Mesenchymal stem cell (in vitro differentiated cells and primary cell): ENCODE data around the gene ELMO1.

Experiments used
- DNase-seq: peaks from one replicate; pipeline ENCODE4 v3.0.0-alpha.2; 2013
- H2AFZ ChIP-seq: one replicate; pipeline ENCODE4 v1.6.1; 2013; ENCODE audit warnings: low read depth, mild to moderate bottlenecking, control low read depth, inconsistent platforms, low read length, moderate library complexity
- H2AK5ac ChIP-seq: 2 replicates; pipeline ENCODE4 v1.6.1; 2013; ENCODE audit warnings: low read length, moderate library complexity, mild to moderate bottlenecking, inconsistent platforms; ENCODE audit not compliant: severe bottlenecking
- H2BK120ac ChIP-seq: one replicate; pipeline ENCODE4 v1.6.1; 2013; ENCODE audit warnings: low read depth, mild to moderate bottlenecking, inconsistent platforms, low read length, moderate library complexity
- H2BK12ac ChIP-seq, 2 experiments: one replicate each; pipeline ENCODE4 v1.6.1; 2013; ENCODE audit warnings: inconsistent platforms in 2 of 2, low read length in 2 of 2, mild to moderate bottlenecking in 2 of 2, moderate library complexity in 2 of 2, control low read depth in 1 of 2
- H2BK15ac ChIP-seq: one replicate; pipeline ENCODE4 v1.6.1; 2013; ENCODE audit warnings: mild to moderate bottlenecking, low read depth, inconsistent platforms; ENCODE audit not compliant: poor library complexity, severe bottlenecking
- H2BK5ac ChIP-seq: 2 replicates; pipeline ENCODE4 v1.6.1; 2013; ENCODE audit warnings: low read depth, mild to moderate bottlenecking, low read length, control low read depth, inconsistent platforms; ENCODE audit not compliant: poor library complexity, severe bottlenecking
- H3K14ac ChIP-seq, 2 experiments: one replicate each; pipeline ENCODE4 v1.6.1; 2013; ENCODE audit warnings: inconsistent platforms in 2 of 2, low read length in 2 of 2, control low read depth in 1 of 2, mild to moderate bottlenecking in 1 of 2, moderate library complexity in 1 of 2
- H3K18ac ChIP-seq, 2 experiments: one replicate each; pipeline ENCODE4 v1.6.1; 2013; ENCODE audit warnings: inconsistent platforms in 2 of 2, low read length in 2 of 2, control low read depth in 1 of 2, low read depth in 1 of 2, mild to moderate bottlenecking in 1 of 2
- H3K23ac ChIP-seq, 2 experiments: one replicate each; pipeline ENCODE4 v1.6.1; 2013; ENCODE audit warnings: inconsistent platforms in 2 of 2, low read length in 2 of 2, mild to moderate bottlenecking in 2 of 2, moderate library complexity in 2 of 2, control low read depth in 1 of 2
- H3K27ac ChIP-seq: 2 replicates; pipeline ENCODE4 v1.5.1; 2013; ENCODE audit warnings: mild to moderate bottlenecking, moderate library complexity, low read length, control low read depth, inconsistent platforms; ENCODE audit not compliant: poor library complexity, severe bottlenecking
- H3K27me3 ChIP-seq, 2 experiments: 2 replicates each; pipeline versions ENCODE4 v1.6.1 to v1.7.0; 2013; ENCODE audit warnings: low read length in 2 of 2, mild to moderate bottlenecking in 2 of 2, moderate library complexity in 2 of 2, control low read depth in 1 of 2, inconsistent platforms in 1 of 2; ENCODE audit not compliant: control insufficient read depth in 1 of 2, insufficient read depth in 1 of 2
- H3K36me3 ChIP-seq, 2 experiments: 2 replicates each; pipeline versions ENCODE4 v1.6.1 to v1.7.0; 2013; ENCODE audit warnings: low read length in 2 of 2, control low read depth in 1 of 2, inconsistent platforms in 1 of 2, low read depth in 1 of 2, mild to moderate bottlenecking in 1 of 2; ENCODE audit not compliant: insufficient read depth in 2 of 2, control insufficient read depth in 1 of 2
- H3K4ac ChIP-seq, 2 experiments: one replicate each; pipeline ENCODE4 v1.6.1; 2013; ENCODE audit warnings: inconsistent platforms in 2 of 2, low read length in 2 of 2, mild to moderate bottlenecking in 2 of 2, moderate library complexity in 2 of 2, control low read depth in 1 of 2, low read depth in 1 of 2
- H3K4me1 ChIP-seq: 2 replicates; pipeline ENCODE4 v1.6.1; 2013; ENCODE audit warnings: low read depth, low read length, control low read depth; ENCODE audit not compliant: control insufficient read depth, insufficient read depth
- H3K4me2 ChIP-seq: 2 replicates; pipeline ENCODE4 v1.6.1; 2013; ENCODE audit warnings: low read length, mild to moderate bottlenecking, inconsistent platforms; ENCODE audit not compliant: poor library complexity, severe bottlenecking
- H3K4me3 ChIP-seq, 2 experiments: 2 replicates each; pipeline versions ENCODE4 v1.5.1 to v1.7.0; 2013; ENCODE audit warnings: low read length in 2 of 2, mild to moderate bottlenecking in 2 of 2, control low read depth in 1 of 2, low read depth in 1 of 2; ENCODE audit not compliant: insufficient read depth in 1 of 2
- H3K79me1 ChIP-seq: replicated peaks from 2 replicates; pipeline ENCODE4 v1.6.1; 2013; ENCODE audit warnings: mild to moderate bottlenecking, control low read depth, low read length, inconsistent platforms; ENCODE audit not compliant: poor library complexity, severe bottlenecking
- H3K9ac ChIP-seq: 2 replicates; pipeline ENCODE4 v1.7.0; 2013; ENCODE audit warnings: mild to moderate bottlenecking, low read length, moderate library complexity
- H3K9me3 ChIP-seq: 2 replicates; pipeline ENCODE4 v1.7.0; 2013; ENCODE audit warnings: mild to moderate bottlenecking, low read length; ENCODE audit not compliant: control insufficient read depth
- H4K8ac ChIP-seq: one replicate; pipeline ENCODE4 v1.6.1; 2013; ENCODE audit warnings: inconsistent platforms, mild to moderate bottlenecking, low read length, moderate library complexity
- H4K91ac ChIP-seq: one replicate; pipeline ENCODE4 v1.6.1; 2013; ENCODE audit warnings: mild to moderate bottlenecking, low read length, inconsistent platforms
- WGBS: methylation state at CpG from one replicate; pipeline ENCODE4 v1.1.7; 2013; ENCODE audit warnings: mixed read lengths; 5-methylcytosine and 5-hydroxymethylcytosine counted together

The ELMO1 gene

GRCh38 chr7:36878288-36878687 lies 570.4 kb downstream of the ELMO1 start:
- no peak overlapping the region for H2BK12ac ChIP-seq
- H2BK5ac ChIP-seq, result no peak overlapping the region
- no peak overlapping the region for H4K91ac ChIP-seq
- H3K18ac ChIP-seq, result no peak overlapping the region
- no CpG with 5 or more reads among the region's 2 CpGs for WGBS
- no peaks in the 10 kb centered on the region for H3K36me3 ChIP-seq
- peaks cover 0 to 20% of the 10 kb centered on the region in 2 experiments for H3K27me3 ChIP-seq
- H3K27ac ChIP-seq, result no peak overlapping the region
- no peak overlapping the region for H4K8ac ChIP-seq
- no peak for DNase-seq
- H2BK120ac ChIP-seq, result no peak overlapping the region
- H3K14ac ChIP-seq, result no peak overlapping the region
- H3K4me1 ChIP-seq, result peaks cover 9% of the 10 kb centered on the region
- H3K23ac ChIP-seq, result no peak overlapping the region
- no peaks in the 10 kb centered on the region for H3K9me3 ChIP-seq
- H3K4me3 ChIP-seq, result no peak overlapping the region
- H3K4me2 ChIP-seq, result no peak overlapping the region
- H2BK15ac ChIP-seq, result no peak overlapping the region
- H2AK5ac ChIP-seq, result no peak overlapping the region
- H2AFZ ChIP-seq, result no peak overlapping the region
- H3K9ac ChIP-seq, result no peak overlapping the region
- H3K79me1 ChIP-seq, result no peaks in the 10 kb centered on the region
- no peak overlapping the region for H3K4ac ChIP-seq

DNA sequence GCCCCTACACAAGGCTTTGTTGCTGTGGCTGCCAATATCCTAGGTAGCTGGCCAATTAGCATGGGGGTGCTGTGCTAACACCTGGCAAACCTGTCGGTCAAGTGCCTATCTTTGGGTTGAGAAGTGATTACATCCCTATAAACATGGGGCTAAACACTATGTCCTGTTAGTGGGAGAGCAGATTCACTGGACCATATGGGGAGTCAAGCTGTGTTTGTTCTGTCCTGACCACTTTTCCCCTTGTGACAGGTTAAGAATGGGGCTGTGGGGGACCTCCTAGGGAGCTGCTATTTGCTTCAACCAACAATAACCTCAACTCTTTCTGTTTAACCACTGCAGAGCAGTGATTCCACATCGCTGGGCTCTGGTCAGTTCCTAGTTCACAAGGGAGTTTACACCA lies 572.9 kb downstream of the ELMO1 start:
- peaks cover 0 to 21% of the 10 kb centered on the region in 2 experiments for H3K27me3 ChIP-seq
- 53% methylated on average over 2 of the region's 2 CpGs for WGBS
- no peak overlapping the region for H2BK5ac ChIP-seq
- no peak overlapping the region for H3K4me3 ChIP-seq
- H3K14ac ChIP-seq, result no peak overlapping the region
- H3K9ac ChIP-seq, result no peak overlapping the region
- H4K8ac ChIP-seq, result no peak overlapping the region
- no peak overlapping the region for H2AFZ ChIP-seq
- no peak overlapping the region for H3K23ac ChIP-seq
- H2AK5ac ChIP-seq, result no peak overlapping the region
- H3K4me2 ChIP-seq, result no peak overlapping the region
- no peaks in the 10 kb centered on the region for H3K79me1 ChIP-seq
- H3K36me3 ChIP-seq, result no peaks in the 10 kb centered on the region
- no peak overlapping the region for H3K27ac ChIP-seq
- no peak for DNase-seq
- H3K9me3 ChIP-seq, result no peaks in the 10 kb centered on the region
- H4K91ac ChIP-seq, result no peak overlapping the region
- H2BK15ac ChIP-seq, result no peak overlapping the region
- H2BK12ac ChIP-seq, result no peak overlapping the region
- H3K4me1 ChIP-seq, result peaks cover 9% of the 10 kb centered on the region
- H3K4ac ChIP-seq, result no peak overlapping the region
- no peak overlapping the region for H2BK120ac ChIP-seq
- no peak overlapping the region for H3K18ac ChIP-seq

- Histone ChIP-seq H3K18ac (no peak overlapping the region), H3K79me1 (no peaks in the 10 kb centered on the region), H4K91ac (no peak overlapping the region), H2BK12ac (no peak overlapping the region), H4K8ac (no peak overlapping the region), H2BK15ac (no peak overlapping the region), H3K14ac (no peak overlapping the region), H3K4me3 (no peak overlapping the region), H3K9me3 (no peaks in the 10 kb centered on the region), H3K27ac (no peak overlapping the region), H2AK5ac (no peak overlapping the region), H2BK120ac (no peak overlapping the region), H2AFZ (no peak overlapping the region), H3K4ac (no peak overlapping the region), H2BK5ac (no peak overlapping the region), H3K4me2 (no peak overlapping the region), H3K36me3 (no peaks in the 10 kb centered on the region), H3K27me3 (peaks cover 0 to 15% of the 10 kb centered on the region in 2 experiments), H3K4me1 (peaks cover 9% of the 10 kb centered on the region), H3K23ac (no peak overlapping the region), H3K9ac (no peak overlapping the region)
- DNase-seq, result no peak
- 100% methylated on average over 2 of the region's 2 CpGs for WGBS
Measured at GRCh38 chr7:36874041-36874440, 574.6 kb downstream of the ELMO1 start.

GRCh38 chr7:36871863-36872262 lies 576.8 kb downstream of the ELMO1 start:
- H3K9ac ChIP-seq, result no peak overlapping the region
- no peak overlapping the region for H2AFZ ChIP-seq
- H2BK120ac ChIP-seq, result no peak overlapping the region
- no peak overlapping the region for H2BK5ac ChIP-seq
- H3K4me2 ChIP-seq, result no peak overlapping the region
- no peak overlapping the region for H2BK12ac ChIP-seq
- H2AK5ac ChIP-seq, result no peak overlapping the region
- no peak overlapping the region for H4K91ac ChIP-seq
- H2BK15ac ChIP-seq, result no peak overlapping the region
- H3K4me3 ChIP-seq, result no peak overlapping the region
- H3K27ac ChIP-seq, result no peak overlapping the region
- no peaks in the 10 kb centered on the region for H3K79me1 ChIP-seq
- no peak overlapping the region for H4K8ac ChIP-seq
- no peak for DNase-seq
- no peak overlapping the region for H3K4ac ChIP-seq
- H3K23ac ChIP-seq, result no peak overlapping the region
- peaks cover 9% of the 10 kb centered on the region for H3K4me1 ChIP-seq
- no peak overlapping the region for H3K14ac ChIP-seq
- H3K9me3 ChIP-seq, result no peaks in the 10 kb centered on the region
- no peak overlapping the region for H3K18ac ChIP-seq
- no peaks in the 10 kb centered on the region for H3K36me3 ChIP-seq
- peaks cover 0 to 6% of the 10 kb centered on the region in 2 experiments for H3K27me3 ChIP-seq
